NCI-H510A treated with DMSO at 0.1 percent for 48 hours (cell line): ENCODE results near the gene TAL1.

Experiments used
- DNase-seq: peaks from one replicate; lab custom pipeline; 2025; lab: John Stamatoyannopoulos, UW

Gene TAL1

DNA sequence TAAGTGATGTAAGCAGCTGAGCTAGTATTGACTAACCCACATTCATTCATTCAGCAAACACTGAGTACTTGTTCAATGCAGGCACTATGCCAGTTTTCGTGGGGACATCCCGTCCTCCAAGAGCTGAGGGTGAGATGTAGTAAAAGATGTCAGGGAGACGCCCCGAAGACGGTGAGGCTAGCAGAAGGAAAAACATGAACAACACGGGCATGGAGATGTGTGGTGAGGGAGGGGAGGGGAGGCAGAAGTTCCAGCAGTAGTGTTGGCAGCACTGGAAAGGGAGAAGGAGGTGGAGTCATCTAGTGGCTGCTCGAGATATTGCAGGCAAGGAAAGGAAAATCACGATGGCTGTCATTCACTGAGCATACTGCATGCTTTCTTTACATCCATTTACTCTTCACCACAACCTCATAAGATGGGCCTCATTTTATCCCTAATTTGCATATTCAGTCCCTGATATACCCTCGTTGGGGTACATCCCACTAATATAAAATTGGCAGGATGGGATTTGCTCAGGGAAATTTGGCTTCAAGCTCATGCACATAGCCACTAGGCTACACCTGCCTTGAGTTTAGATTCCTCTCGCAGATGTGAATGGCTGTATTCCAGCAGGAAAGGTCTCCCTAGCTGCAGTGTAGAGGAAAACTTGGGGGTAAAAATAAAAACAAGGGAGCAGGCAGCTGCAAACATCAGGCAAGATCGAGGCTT, 56.6 kb downstream of the TAL1 start:
- DNase-seq, result peak; percentile 32

DNA sequence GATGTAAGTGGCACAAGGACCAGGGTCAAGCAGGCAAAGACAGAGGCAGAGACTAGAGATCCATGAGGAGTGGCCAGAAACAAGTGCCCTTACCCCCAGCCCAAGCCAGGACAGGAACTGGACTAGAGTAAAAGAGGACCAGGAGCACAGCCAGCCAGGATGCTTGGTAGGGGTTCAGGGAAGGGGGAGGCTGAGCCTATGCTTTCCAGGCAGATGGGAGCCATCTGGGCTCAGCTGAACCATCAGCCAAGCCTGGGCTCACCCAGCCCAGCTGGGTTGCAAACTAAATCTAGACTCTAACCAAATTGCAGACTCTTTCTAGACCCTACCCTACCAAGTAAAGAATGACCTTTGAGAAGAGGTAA, 57.4 kb downstream of the TAL1 start:
- DNase-seq, result no peak

DNA sequence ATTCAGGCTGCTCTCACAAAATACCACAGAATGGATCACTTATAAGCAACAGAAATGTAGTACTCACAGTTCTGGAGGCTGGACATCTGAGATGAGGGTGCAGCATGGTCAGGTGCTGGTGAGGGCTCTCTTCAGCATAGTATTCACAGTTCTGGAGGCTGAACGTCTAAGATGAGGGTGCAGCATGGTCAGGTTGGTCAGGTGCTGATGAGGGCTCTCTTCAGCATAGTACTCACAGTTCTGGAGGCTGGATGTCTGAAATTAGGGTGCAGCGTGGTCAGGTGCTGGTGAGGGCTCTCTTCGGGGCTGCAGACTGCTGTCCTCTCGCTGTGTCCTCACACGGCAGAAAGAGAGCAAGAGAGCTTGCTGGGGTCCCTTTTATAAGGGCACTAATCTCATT, 59.2 kb downstream of the TAL1 start:
- no peak for DNase-seq
